Iris pigment epithelial cell (primary cell): ENCODE measurements around the gene MARCHF9.

Experiments
- DNase-seq: peaks from one replicate; pipeline ENCODE4 v3.0.0-alpha.2; 2011; ENCODE audit warnings: low read depth

Gene MARCHF9

GRCh38 chr12:57796996-57797395 is 42.1 kb downstream of the MARCHF9 start:
- no peak for DNase-seq

DNA sequence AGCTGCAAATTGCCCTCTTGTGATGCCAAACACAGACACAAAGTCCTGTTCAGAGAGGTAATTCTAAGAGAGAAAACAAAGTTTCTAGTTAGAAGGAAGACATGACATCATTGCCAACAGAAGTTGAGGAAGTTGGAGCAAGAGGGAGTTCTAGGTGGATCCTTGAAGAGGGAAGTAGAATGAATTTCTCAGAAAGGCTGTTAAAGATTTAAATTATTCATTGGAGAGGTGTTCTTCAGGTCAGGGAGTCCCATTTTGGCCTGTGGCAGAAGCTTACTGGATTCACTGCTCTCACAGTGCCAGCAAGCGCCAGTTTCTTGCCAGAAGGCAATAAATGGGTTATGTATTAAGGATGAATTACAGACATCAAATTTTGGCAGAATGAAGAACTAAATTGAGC is 43.0 kb downstream of the MARCHF9 start:
- no peak for DNase-seq

DNA sequence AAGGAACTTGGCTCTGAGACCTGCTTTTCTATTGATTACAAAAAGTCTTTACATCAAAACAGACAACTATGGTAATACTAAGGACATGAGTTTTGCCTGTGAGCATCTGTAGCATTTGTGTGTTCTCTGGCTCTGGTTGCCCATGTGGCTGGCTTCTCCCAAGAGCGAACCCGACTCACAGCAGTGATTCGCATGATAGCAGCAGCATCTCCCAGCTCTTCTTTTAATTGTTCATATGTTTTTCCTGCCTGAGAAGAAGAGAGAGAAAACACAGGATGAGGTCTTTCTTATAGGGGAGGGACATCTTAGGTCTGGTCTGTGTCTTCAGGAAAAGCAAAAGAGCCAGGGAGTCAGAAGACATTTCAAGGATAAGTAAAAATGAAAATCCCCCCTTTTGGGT is 46.1 kb downstream of the MARCHF9 start:
- DNase-seq = no peak

DNA sequence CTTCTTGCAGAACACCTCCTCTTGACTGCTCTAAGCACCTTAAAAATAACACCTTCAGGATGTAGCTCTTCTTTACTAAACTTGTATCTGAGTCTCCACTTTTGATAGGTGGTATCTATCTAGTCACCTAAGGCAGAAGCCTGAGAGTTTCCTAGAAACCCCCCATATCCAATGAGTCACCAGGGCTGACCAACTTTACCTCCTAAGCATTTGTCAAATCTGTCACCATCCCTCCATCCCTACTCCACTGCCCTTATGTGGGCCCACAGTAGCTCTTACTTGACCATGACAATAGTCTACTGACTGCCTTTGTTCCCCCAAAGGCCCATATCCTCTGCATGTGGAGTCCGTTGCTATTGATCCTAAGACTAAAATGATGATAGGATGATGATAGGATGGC is 47.7 kb downstream of the MARCHF9 start:
- no peak for DNase-seq

DNA sequence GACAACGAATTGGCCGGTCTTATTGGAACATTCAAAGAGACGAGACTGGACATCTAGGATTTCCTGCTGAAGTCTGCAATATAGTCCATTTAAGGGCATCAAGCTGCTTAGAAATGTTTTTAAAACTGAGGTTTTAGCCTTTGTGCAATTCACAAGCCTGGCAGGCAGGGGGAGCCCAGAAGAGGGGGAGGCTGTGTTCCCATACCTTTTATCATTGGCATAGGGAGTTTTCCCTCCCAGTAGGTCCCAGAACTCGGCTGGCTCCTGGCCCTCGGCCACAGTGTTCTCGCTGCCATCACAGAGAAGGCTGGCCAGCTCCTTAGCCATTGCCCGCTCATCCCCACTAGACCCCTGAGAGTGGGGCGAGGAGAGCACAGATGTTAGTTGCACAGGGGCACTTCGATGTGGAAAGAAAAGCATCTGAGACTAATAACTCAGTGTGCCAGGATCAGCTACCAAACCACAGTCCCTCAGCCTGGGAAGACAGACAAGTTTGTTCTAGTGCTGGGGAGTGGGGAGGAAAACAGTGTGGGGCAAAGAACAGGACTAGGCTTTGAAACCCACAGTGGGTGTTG is 48.5 kb downstream of the MARCHF9 start:
- DNase-seq = peak; percentile 40

- no peak for DNase-seq
Measured at GRCh38 chr12:57806677-57807076, 51.8 kb downstream of the MARCHF9 start.

- no peak for DNase-seq
Measured at GRCh38 chr12:57807285-57807684, 52.4 kb downstream of the MARCHF9 start.

DNA sequence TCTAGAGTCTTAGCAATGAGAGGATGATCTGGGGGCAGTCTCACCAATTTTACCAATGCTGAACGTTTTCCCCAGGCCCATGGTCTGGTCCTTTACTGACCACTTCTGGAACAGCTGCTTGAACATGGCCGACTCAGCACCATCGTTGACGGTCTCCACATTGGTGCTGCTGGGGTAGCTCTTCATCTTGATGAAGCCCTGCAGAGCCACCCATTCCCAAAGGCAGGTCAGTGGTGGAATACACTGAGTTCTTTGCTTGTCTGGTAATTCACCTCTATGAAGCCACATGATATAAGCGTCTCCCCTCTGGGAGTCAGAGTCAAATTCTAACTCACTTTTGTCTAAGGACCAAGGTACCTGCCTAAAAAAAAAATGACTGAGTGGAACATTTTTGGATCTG is 53.4 kb downstream of the MARCHF9 start:
- no peak for DNase-seq

GRCh38 chr12:57809425-57809824 is 54.5 kb downstream of the MARCHF9 start:
- DNase-seq = no peak
